Left kidney (tissue), 2 donors: ENCODE measurements around the gene ANAPC1. TPM values are rescaled to one million over a fixed set of nuclear protein-coding genes. Genes with fewer than 3 reads are reported as not detected.
"Not testable (repeated sequence)": the region's sequence is repeated elsewhere in the genome, so short reads cannot be mapped to it uniquely, and the experiment has no call there.

ENCODE experiments used
- DNase-seq: peaks from one replicate; pipeline ENCODE4 v3.0.0-alpha.2; 2013
- polyA plus RNA-seq: library from polyadenylated mRNA; unstranded; fragments of 120-200 nt; gene quantifications from one replicate; pipeline ENCODE4 v1.2.1, GENCODE V29; 2013; ENCODE audit not compliant: insufficient read length

The ANAPC1 gene
- polyA plus RNA-seq, 1 donor: 41.9 TPM

DNA sequence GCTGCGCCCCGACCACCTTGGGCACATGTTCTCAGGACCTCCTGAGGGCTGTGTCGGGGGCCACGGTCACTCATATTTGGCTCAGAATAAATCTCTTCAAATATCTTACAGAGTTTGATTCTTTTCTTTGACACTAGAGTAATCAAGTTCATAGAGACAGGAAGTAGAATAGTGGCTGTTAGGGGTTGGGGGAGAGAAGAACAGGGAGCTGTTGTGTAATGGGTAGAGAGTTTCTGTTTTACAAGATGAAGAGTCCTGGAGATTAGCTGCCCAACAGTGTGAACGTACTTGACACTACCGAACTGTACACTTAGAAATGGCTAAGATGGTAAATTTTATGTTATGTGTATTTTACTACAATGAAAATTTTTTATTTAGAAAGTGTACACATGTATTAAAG lies 148.6 kb downstream of the ANAPC1 start:
- DNase-seq: not testable (repeated sequence)

- not testable (repeated sequence) for DNase-seq
Measured at GRCh38 chr2:111729812-111730458, 154.1 kb downstream of the ANAPC1 start.

DNA sequence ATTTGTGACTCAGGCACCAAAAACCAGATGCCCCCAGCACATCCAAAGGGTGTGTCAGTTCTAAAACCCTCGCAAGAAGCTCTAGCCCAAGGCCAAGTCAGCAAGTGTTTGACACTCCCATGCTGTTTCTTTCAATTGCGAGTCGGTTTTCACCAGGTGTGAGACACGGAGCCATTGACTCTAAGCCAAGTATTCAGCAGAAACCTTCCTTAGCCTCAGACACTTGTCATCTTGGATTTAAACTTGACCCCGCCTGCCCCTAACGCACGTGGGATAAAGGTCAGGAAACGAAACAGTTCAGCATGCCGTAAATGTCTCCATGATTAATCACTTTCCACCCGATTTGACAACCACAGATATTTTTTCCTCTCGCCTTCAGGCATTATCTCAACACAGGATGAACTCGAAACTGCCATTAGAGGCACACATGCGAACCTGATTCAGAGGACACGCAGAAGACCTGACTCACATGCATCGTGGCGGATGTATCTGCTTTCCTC lies 156.3 kb downstream of the ANAPC1 start:
- not testable (repeated sequence) for DNase-seq

- DNase-seq: not testable (repeated sequence)
Measured at GRCh38 chr2:111725742-111726141, 158.3 kb downstream of the ANAPC1 start.

GRCh38 chr2:111719610-111720009 lies 164.4 kb downstream of the ANAPC1 start:
- DNase-seq: not testable (repeated sequence)

Other genes with a start within 250 kb of the ANAPC1 start
- gene MERTK, start 14.4 kb upstream of the ANAPC1 start, polyA plus RNA-seq: 22.9 TPM
- 29.9 TPM for gene TMEM87B, start 171.1 kb upstream of the ANAPC1 start, polyA plus RNA-seq